Fibroblast of lung (primary cell): ENCODE data around the gene LRMDA. TPM values are rescaled to one million over a fixed set of nuclear protein-coding genes. Genes with fewer than 3 reads are reported as not detected.

ENCODE experiments used
- DNase-seq, 2 donors: peaks; one replicate each; pipeline versions ENCODE4 v3.0.0 to v3.0.0-alpha.2; 2010; ENCODE audit warnings: low read depth in 2 of 2
- H2AFZ ChIP-seq: 2 replicates; pipeline ENCODE4 v1.5.1; 2012; ENCODE audit warnings: low read length, control low read depth, inconsistent platforms
- H3K27ac ChIP-seq: 2 replicates; pipeline ENCODE4 v1.5.1; 2011; ENCODE audit warnings: low read length, control low read depth; ENCODE audit not compliant: insufficient read depth
- H3K27me3 ChIP-seq: 2 replicates; pipeline ENCODE4 v1.5.1; 2011; ENCODE audit warnings: mild to moderate bottlenecking, low read length; ENCODE audit not compliant: control insufficient read depth, insufficient read depth
- H3K36me3 ChIP-seq: 2 replicates; pipeline ENCODE4 v1.5.1; 2011; ENCODE audit warnings: low read length; ENCODE audit not compliant: control insufficient read depth, insufficient read depth
- H3K4me1 ChIP-seq: 2 replicates; pipeline ENCODE4 v1.5.1; 2011; ENCODE audit warnings: low read length; ENCODE audit not compliant: control insufficient read depth, insufficient read depth; ENCODE audit errors: extremely low read depth
- H3K4me2 ChIP-seq: 2 replicates; pipeline ENCODE4 v1.5.1; 2011; ENCODE audit warnings: low read length, control low read depth; ENCODE audit not compliant: insufficient read depth; ENCODE audit errors: extremely low read depth
- H3K4me3 ChIP-seq, 4 experiments: fragments of 200-600 bp in 1 of 4; sonication (generic) in 1 of 4; replicated peaks in 1 of 4; 2 replicates each; pipeline ENCODE4 v1.5.1; 2011 to 2016; ENCODE audit warnings: low read length in 4 of 4, low read depth in 3 of 4, mild to moderate bottlenecking in 3 of 4, control low read depth in 2 of 4, inconsistent platforms in 1 of 4, mixed read lengths in 1 of 4; ENCODE audit not compliant: insufficient read depth in 1 of 4; ENCODE audit errors: control extremely low read depth in 1 of 4
- H3K79me2 ChIP-seq: 2 replicates; pipeline ENCODE4 v1.5.1; 2012; ENCODE audit warnings: mild to moderate bottlenecking, low read length, inconsistent platforms; ENCODE audit not compliant: control insufficient read depth, insufficient read depth
- H3K9ac ChIP-seq: 2 replicates; pipeline ENCODE4 v1.5.1; 2011; ENCODE audit warnings: mild to moderate bottlenecking, low read length, control low read depth; ENCODE audit not compliant: insufficient read depth
- H3K9me3 ChIP-seq: 2 replicates; pipeline ENCODE4 v1.5.1; 2012; ENCODE audit warnings: low read depth, low read length; ENCODE audit not compliant: control insufficient read depth, insufficient read depth
- H4K20me1 ChIP-seq: 2 replicates; pipeline ENCODE4 v1.5.1; 2011; ENCODE audit warnings: low read length; ENCODE audit not compliant: control insufficient read depth, insufficient read depth; ENCODE audit errors: extremely low read depth
- EZH2 ChIP-seq: IDR thresholded peaks from 2 replicates; pipeline ENCODE4 v1.5.1; 2012; ENCODE audit warnings: low read length, control low read depth, mild to moderate bottlenecking; ENCODE audit errors: missing control alignments
- polyA plus RNA-seq, 2 donors: library from polyadenylated mRNA; depleted of rRNA in 1 of 2; stranded (reverse) in 1 of 2; unstranded in 1 of 2; fragments of >200 nt; gene quantifications; 2 replicates each; pipeline ENCODE4 v1.2.1, GENCODE V29; 2011 to 2012; ENCODE audit warnings: missing spikeins in 1 of 2
- total RNA-seq: library from RNA; depleted of rRNA; stranded (reverse); fragments of >200 nt; gene quantifications from 2 replicates; pipeline ENCODE4 v1.2.1, GENCODE V29; 2014
- TF ChIP-seq, protein P1 (sequence below), 2 donors: IDR thresholded peaks in 1 of 2; conservative IDR thresholded peaks in 1 of 2; 1 replicate in 1 of 2; 2 replicates in 1 of 2; pipeline ENCODE4 v1.5.1; 2011 to 2012; ENCODE audit warnings: low read length in 2 of 2, control low read depth in 1 of 2, inconsistent platforms in 1 of 2, low read depth in 1 of 2, mild to moderate bottlenecking in 1 of 2

The LRMDA gene
- total and polyA plus RNA-seq, 2 donors (not counting 1 experiment from before 2014, with no cell fraction given): 1.7 to 2.0 TPM

DNA sequence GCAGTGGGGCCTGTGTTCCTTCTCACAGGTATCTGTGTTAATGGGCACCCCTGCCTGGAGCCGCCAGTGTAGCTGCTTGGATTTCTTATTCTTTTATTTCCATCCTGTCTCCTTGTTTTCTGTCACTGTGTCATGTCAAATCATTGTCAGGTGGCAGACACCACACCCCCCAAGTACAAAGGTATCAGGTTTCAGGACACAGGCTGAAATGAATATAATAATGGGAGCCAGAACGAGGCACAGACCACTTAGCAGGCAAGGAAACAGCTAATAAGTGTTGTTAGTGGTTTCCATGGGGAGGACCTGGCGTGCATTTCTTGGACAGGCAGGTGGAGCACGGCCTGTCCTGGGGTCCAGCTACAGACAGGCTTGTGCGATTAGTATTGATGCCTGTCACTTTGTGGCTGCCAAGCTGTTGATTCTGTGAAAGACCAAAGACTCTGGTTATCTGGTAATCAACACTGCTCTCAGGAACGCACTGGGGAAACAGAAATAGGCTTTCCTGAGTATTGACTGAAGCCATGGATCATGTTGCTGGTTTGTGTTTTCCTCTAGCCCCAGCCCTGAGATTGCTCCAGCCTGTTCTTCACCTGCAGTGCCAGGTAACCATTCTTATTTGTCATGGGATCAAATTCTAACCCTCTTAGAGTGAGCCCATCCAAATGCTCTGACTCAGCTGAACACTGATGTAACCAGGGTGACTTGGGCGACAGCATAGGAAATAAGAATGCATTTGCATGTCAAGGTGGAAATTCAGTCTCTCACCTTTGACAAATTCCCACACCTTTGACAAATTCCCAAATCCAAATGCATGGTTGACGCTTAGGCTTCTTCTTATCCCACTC is 1002.0 kb downstream of the LRMDA start:
- Histone ChIP-seq H3K4me3 (no peak overlapping the region), H2AFZ (no peak overlapping the region), H3K79me2 (no peaks in the 10 kb centered on the region), H3K4me1 (peaks cover 27% of the 10 kb centered on the region), H3K27ac (no peak overlapping the region), H3K9me3 (no peaks in the 10 kb centered on the region), H4K20me1 (no peaks in the 10 kb centered on the region), H3K27me3 (no peaks in the 10 kb centered on the region), H3K4me2 (no peak overlapping the region), H3K9ac (no peak overlapping the region), H3K36me3 (no peaks in the 10 kb centered on the region)
- no peak for TF ChIP-seq EZH2
- TF ChIP-seq, protein P1, sequence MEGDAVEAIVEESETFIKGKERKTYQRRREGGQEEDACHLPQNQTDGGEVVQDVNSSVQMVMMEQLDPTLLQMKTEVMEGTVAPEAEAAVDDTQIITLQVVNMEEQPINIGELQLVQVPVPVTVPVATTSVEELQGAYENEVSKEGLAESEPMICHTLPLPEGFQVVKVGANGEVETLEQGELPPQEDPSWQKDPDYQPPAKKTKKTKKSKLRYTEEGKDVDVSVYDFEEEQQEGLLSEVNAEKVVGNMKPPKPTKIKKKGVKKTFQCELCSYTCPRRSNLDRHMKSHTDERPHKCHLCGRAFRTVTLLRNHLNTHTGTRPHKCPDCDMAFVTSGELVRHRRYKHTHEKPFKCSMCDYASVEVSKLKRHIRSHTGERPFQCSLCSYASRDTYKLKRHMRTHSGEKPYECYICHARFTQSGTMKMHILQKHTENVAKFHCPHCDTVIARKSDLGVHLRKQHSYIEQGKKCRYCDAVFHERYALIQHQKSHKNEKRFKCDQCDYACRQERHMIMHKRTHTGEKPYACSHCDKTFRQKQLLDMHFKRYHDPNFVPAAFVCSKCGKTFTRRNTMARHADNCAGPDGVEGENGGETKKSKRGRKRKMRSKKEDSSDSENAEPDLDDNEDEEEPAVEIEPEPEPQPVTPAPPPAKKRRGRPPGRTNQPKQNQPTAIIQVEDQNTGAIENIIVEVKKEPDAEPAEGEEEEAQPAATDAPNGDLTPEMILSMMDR (conservative IDR thresholded peaks at IDR 0.05 in 1 of 2, IDR thresholded peaks at IDR 0.05 in 1 of 2; ENCODE audit: low read depth in 1 of 2, low read length in 2 of 2): no peak
- no peak for DNase-seq

DNA sequence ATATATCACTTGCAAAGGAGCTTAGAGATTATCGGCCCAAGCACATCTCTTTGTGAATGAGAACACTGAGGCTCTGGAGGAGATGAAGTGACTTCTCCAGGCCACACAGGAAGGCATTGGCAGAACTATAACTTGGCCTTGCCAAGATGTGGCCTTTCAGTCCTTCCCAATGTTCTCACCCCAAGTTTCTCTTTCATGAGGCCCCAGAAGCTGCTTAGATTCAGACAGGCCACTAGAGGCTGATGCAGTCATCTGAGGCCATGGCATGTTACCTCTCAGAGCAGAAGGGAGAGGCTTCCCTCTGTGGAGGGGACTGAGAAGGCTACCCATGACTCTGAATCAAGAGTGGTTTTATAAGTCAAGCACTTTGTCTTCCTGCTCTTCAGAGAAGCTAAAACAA is 1003.7 kb downstream of the LRMDA start:
- no peak overlapping the region for H3K9ac ChIP-seq
- no peak for DNase-seq
- peaks cover 17% of the 10 kb centered on the region for H3K4me1 ChIP-seq
- no peaks in the 10 kb centered on the region for H3K36me3 ChIP-seq
- H3K4me2 ChIP-seq: no peak overlapping the region
- H3K27me3 ChIP-seq: no peaks in the 10 kb centered on the region
- TF ChIP-seq EZH2: no peak
- TF ChIP-seq, protein P1 (conservative IDR thresholded peaks at IDR 0.05 in 1 of 2, IDR thresholded peaks at IDR 0.05 in 1 of 2; ENCODE audit: low read depth in 1 of 2, low read length in 2 of 2): no peak
- H3K79me2 ChIP-seq: no peaks in the 10 kb centered on the region
- no peak overlapping the region for H2AFZ ChIP-seq
- H3K27ac ChIP-seq: no peak overlapping the region
- no peaks in the 10 kb centered on the region for H4K20me1 ChIP-seq
- no peak overlapping the region for H3K4me3 ChIP-seq
- H3K9me3 ChIP-seq: no peaks in the 10 kb centered on the region

DNA sequence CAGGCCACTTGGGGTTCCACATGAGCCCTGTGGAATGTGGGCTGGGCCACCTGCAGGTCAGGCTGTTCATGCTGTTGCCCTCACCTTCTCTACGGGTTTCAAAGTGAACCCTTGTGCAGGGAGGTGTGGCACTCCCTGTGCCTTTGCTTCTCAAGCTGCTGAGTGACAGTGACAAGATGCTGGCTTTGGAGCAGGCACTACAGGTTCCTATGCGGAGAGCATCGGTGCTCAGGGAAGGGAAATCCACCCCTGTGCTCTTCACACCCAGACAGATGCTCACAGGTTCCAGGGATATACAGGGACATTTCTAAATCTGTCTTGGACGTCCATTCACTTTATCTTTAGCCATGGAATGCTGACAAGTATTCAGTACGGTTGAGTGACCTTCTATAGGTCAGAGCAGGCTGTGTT is 1005.0 kb downstream of the LRMDA start:
- Histone ChIP-seq H3K36me3 (no peaks in the 10 kb centered on the region), H3K79me2 (no peaks in the 10 kb centered on the region), H3K4me1 (peaks cover 8% of the 10 kb centered on the region), H2AFZ (no peak overlapping the region), H3K27me3 (no peaks in the 10 kb centered on the region), H3K9ac (no peak overlapping the region), H3K9me3 (no peaks in the 10 kb centered on the region), H3K27ac (no peak overlapping the region), H4K20me1 (no peaks in the 10 kb centered on the region), H3K4me3 (no peak overlapping the region), H3K4me2 (no peak overlapping the region)
- no peak for DNase-seq
- no peak for TF ChIP-seq EZH2
- TF ChIP-seq, protein P1 (conservative IDR thresholded peaks at IDR 0.05 in 1 of 2, IDR thresholded peaks at IDR 0.05 in 1 of 2; ENCODE audit: low read depth in 1 of 2, low read length in 2 of 2): no peak
